Activated naive CD4-positive, alpha-beta T cell treated with anti-CD3 and anti-CD28 coated beads, Interleukin-2, amount 50 U/mL, for 24 hours (primary cell): ENCODE results near the gene SPX.

Experiments
- H3K27ac Mint-ChIP-seq: one replicate; pipeline ENCODE4 v1.8.0; 2021; ENCODE audit warnings: mild to moderate bottlenecking, mixed read lengths
- H3K27me3 Mint-ChIP-seq: one replicate; pipeline ENCODE4 v1.8.0; 2021; ENCODE audit warnings: mixed read lengths
- H3K36me3 Mint-ChIP-seq: one replicate; pipeline ENCODE4 v1.8.0; 2021; ENCODE audit warnings: mixed read lengths
- H3K4me1 Mint-ChIP-seq: one replicate; pipeline ENCODE4 v1.8.0; 2021; ENCODE audit warnings: mixed read lengths
- H3K4me3 Mint-ChIP-seq: one replicate; pipeline ENCODE4 v1.8.0; 2021; ENCODE audit warnings: mild to moderate bottlenecking, mixed read lengths
- H3K9me3 Mint-ChIP-seq: one replicate; pipeline ENCODE4 v1.8.0; 2021; ENCODE audit warnings: mixed read lengths

SPX gene

GRCh38 chr12:21526053-21526452 lies at the start of gene SPX:
Gene SPX (plus strand): TSS chr12:21526296. CDS start chr12:21526473, 177 bp downstream.
- Mint-ChIP-seq H3K27ac (no peak within 1 kb of the TSS), H3K4me1 (peaks cover 14% of the 10 kb centered on the region), H3K36me3 (peaks cover 2% of the 10 kb centered on the region), H3K9me3 (peaks cover 9% of the 10 kb centered on the region), H3K4me3 (peak within 1 kb of the TSS; percentile 84), H3K27me3 (peaks cover 18% of the 10 kb centered on the region)

- H3K27me3 Mint-ChIP-seq, result no peaks in the 10 kb centered on the region
- peaks cover 16% of the 10 kb centered on the region for H3K4me1 Mint-ChIP-seq
- H3K27ac Mint-ChIP-seq, result peak overlapping the region; percentile 94
- peak overlapping the region; percentile 59 for H3K4me3 Mint-ChIP-seq
- H3K36me3 Mint-ChIP-seq, result peaks cover 25% of the 10 kb centered on the region
- H3K9me3 Mint-ChIP-seq, result no peaks in the 10 kb centered on the region
Observed at GRCh38 chr12:21476949-21477348, 49.1 kb upstream of the SPX start.

- Mint-ChIP-seq H3K27me3 (no peaks in the 10 kb centered on the region), H3K36me3 (peaks cover 15% of the 10 kb centered on the region), H3K4me1 (peaks cover 16% of the 10 kb centered on the region), H3K9me3 (no peaks in the 10 kb centered on the region), H3K27ac (no peak overlapping the region), H3K4me3 (no peak overlapping the region)
Observed at GRCh38 chr12:21478756-21479455, 47.2 kb upstream of the SPX start.

GRCh38 chr12:21483531-21483930 lies 42.6 kb upstream of the SPX start:
- peaks cover 12% of the 10 kb centered on the region for H3K36me3 Mint-ChIP-seq
- no peak overlapping the region for H3K27ac Mint-ChIP-seq
- H3K9me3 Mint-ChIP-seq, result no peaks in the 10 kb centered on the region
- H3K4me1 Mint-ChIP-seq, result peaks cover 8% of the 10 kb centered on the region
- no peaks in the 10 kb centered on the region for H3K27me3 Mint-ChIP-seq
- no peak overlapping the region for H3K4me3 Mint-ChIP-seq

- Mint-ChIP-seq H3K27ac (no peak overlapping the region), H3K4me3 (no peak overlapping the region), H3K4me1 (peaks cover 15% of the 10 kb centered on the region), H3K36me3 (peaks cover 24% of the 10 kb centered on the region), H3K27me3 (no peaks in the 10 kb centered on the region), H3K9me3 (no peaks in the 10 kb centered on the region)
Observed at GRCh38 chr12:21485998-21486397, 40.1 kb upstream of the SPX start.

- H3K9me3 Mint-ChIP-seq, result no peaks in the 10 kb centered on the region
- H3K27me3 Mint-ChIP-seq, result no peaks in the 10 kb centered on the region
- H3K36me3 Mint-ChIP-seq, result peaks cover 15% of the 10 kb centered on the region
- no peak overlapping the region for H3K27ac Mint-ChIP-seq
- H3K4me1 Mint-ChIP-seq, result peaks cover 35% of the 10 kb centered on the region
- H3K4me3 Mint-ChIP-seq, result no peak overlapping the region
Observed at GRCh38 chr12:21499765-21500164, 26.3 kb upstream of the SPX start.

- H3K27me3 Mint-ChIP-seq, result no peaks in the 10 kb centered on the region
- H3K4me3 Mint-ChIP-seq, result no peak overlapping the region
- no peaks in the 10 kb centered on the region for H3K9me3 Mint-ChIP-seq
- H3K27ac Mint-ChIP-seq, result no peak overlapping the region
- peaks cover 42% of the 10 kb centered on the region for H3K4me1 Mint-ChIP-seq
- peaks cover 10% of the 10 kb centered on the region for H3K36me3 Mint-ChIP-seq
Observed at GRCh38 chr12:21500786-21501257, 25.3 kb upstream of the SPX start.

GRCh38 chr12:21501258-21502163 lies 24.6 kb upstream of the SPX start, which contains the start of the genes GOLT1B and RECQL:
Gene GOLT1B (plus strand): TSS chr12:21501789. CDS start chr12:21501924, 135 bp downstream.
Gene RECQL (minus strand): TSS chr12:21501635. CDS start chr12:21499570, 2,065 bp downstream.
- no peaks in the 10 kb centered on the region for H3K9me3 Mint-ChIP-seq
- no peaks in the 10 kb centered on the region for H3K27me3 Mint-ChIP-seq
- H3K4me1 Mint-ChIP-seq, result peaks cover 44% of the 10 kb centered on the region
- H3K36me3 Mint-ChIP-seq, result peaks cover 9% of the 10 kb centered on the region
- H3K4me3 Mint-ChIP-seq, result no peak within 1 kb of the TSS
- H3K27ac Mint-ChIP-seq, result no peak within 1 kb of the TSS

GRCh38 chr12:21502164-21502496 lies 24.0 kb upstream of the SPX start:
- Mint-ChIP-seq H3K4me1 (peaks cover 40% of the 10 kb centered on the region), H3K27ac (no peak overlapping the region), H3K27me3 (no peaks in the 10 kb centered on the region), H3K4me3 (no peak overlapping the region), H3K9me3 (no peaks in the 10 kb centered on the region), H3K36me3 (peaks cover 9% of the 10 kb centered on the region)

GRCh38 chr12:21502872-21503271 lies 23.2 kb upstream of the SPX start:
- peaks cover 43% of the 10 kb centered on the region for H3K4me1 Mint-ChIP-seq
- H3K9me3 Mint-ChIP-seq, result no peaks in the 10 kb centered on the region
- no peaks in the 10 kb centered on the region for H3K27me3 Mint-ChIP-seq
- no peak overlapping the region for H3K27ac Mint-ChIP-seq
- peaks cover 5% of the 10 kb centered on the region for H3K36me3 Mint-ChIP-seq
- no peak overlapping the region for H3K4me3 Mint-ChIP-seq

- Mint-ChIP-seq H3K27ac (peak overlapping the region; percentile 15), H3K4me1 (peaks cover 68% of the 10 kb centered on the region), H3K4me3 (no peak overlapping the region), H3K9me3 (no peaks in the 10 kb centered on the region), H3K36me3 (peaks cover 21% of the 10 kb centered on the region), H3K27me3 (no peaks in the 10 kb centered on the region)
Observed at GRCh38 chr12:21505888-21506287, 20.2 kb upstream of the SPX start.

GRCh38 chr12:21507849-21508248 lies 18.2 kb upstream of the SPX start:
- H3K27me3 Mint-ChIP-seq, result no peaks in the 10 kb centered on the region
- H3K27ac Mint-ChIP-seq, result peak overlapping the region; percentile 24
- H3K4me3 Mint-ChIP-seq, result no peak overlapping the region
- no peaks in the 10 kb centered on the region for H3K9me3 Mint-ChIP-seq
- H3K36me3 Mint-ChIP-seq, result peaks cover 24% of the 10 kb centered on the region
- peaks cover 66% of the 10 kb centered on the region for H3K4me1 Mint-ChIP-seq

- H3K27me3 Mint-ChIP-seq, result no peaks in the 10 kb centered on the region
- peak overlapping the region; percentile 71 for H3K4me3 Mint-ChIP-seq
- H3K27ac Mint-ChIP-seq, result peak overlapping the region; percentile 97
- peaks cover 47% of the 10 kb centered on the region for H3K4me1 Mint-ChIP-seq
- peaks cover 24% of the 10 kb centered on the region for H3K36me3 Mint-ChIP-seq
- no peaks in the 10 kb centered on the region for H3K9me3 Mint-ChIP-seq
Observed at GRCh38 chr12:21509768-21510167, 16.3 kb upstream of the SPX start.

- H3K4me1 Mint-ChIP-seq, result peaks cover 3% of the 10 kb centered on the region
- no peak overlapping the region for H3K4me3 Mint-ChIP-seq
- no peak overlapping the region for H3K27ac Mint-ChIP-seq
- H3K36me3 Mint-ChIP-seq, result peaks cover 7% of the 10 kb centered on the region
- H3K27me3 Mint-ChIP-seq, result no peaks in the 10 kb centered on the region
- no peaks in the 10 kb centered on the region for H3K9me3 Mint-ChIP-seq
Observed at GRCh38 chr12:21516281-21516680, 9.8 kb upstream of the SPX start.

GRCh38 chr12:21518451-21518850 lies 7.6 kb upstream of the SPX start:
- peaks cover 5% of the 10 kb centered on the region for H3K36me3 Mint-ChIP-seq
- H3K4me3 Mint-ChIP-seq, result no peak overlapping the region
- H3K4me1 Mint-ChIP-seq, result no peaks in the 10 kb centered on the region
- H3K27me3 Mint-ChIP-seq, result no peaks in the 10 kb centered on the region
- H3K27ac Mint-ChIP-seq, result no peak overlapping the region
- no peaks in the 10 kb centered on the region for H3K9me3 Mint-ChIP-seq

GRCh38 chr12:21521541-21521940 lies 4.6 kb upstream of the SPX start:
- H3K36me3 Mint-ChIP-seq, result peaks cover 5% of the 10 kb centered on the region
- no peak overlapping the region for H3K4me3 Mint-ChIP-seq
- no peaks in the 10 kb centered on the region for H3K27me3 Mint-ChIP-seq
- H3K27ac Mint-ChIP-seq, result no peak overlapping the region
- no peaks in the 10 kb centered on the region for H3K4me1 Mint-ChIP-seq
- H3K9me3 Mint-ChIP-seq, result peaks cover 9% of the 10 kb centered on the region
